Smooth muscle cell (in vitro differentiated cells): Measurements from ENCODE around the gene ARMH4. TPM values are rescaled to one million over a fixed set of nuclear protein-coding genes. Genes with fewer than 3 reads are reported as not detected.

ENCODE experiments used
- DNase-seq: peaks from one replicate; lab custom pipeline; 2025; ENCODE audit not compliant: unreplicated experiment; lab: John Stamatoyannopoulos, UW
- H2AFZ ChIP-seq: fragments of 200-600 bp; sonication (generic); 2 replicates; pipeline ENCODE4 v1.6.0; 2016; ENCODE audit warnings: antibody characterized with exemption, low read depth, mild to moderate bottlenecking
- H3F3A ChIP-seq: fragments of 200-600 bp; sonication (generic); 2 replicates; pipeline ENCODE4 v1.6.0; 2017; ENCODE audit warnings: antibody characterized with exemption, low read depth
- H3K27ac ChIP-seq: fragments of 200-600 bp; sonication (generic); 2 replicates; pipeline ENCODE4 v1.5.1; 2016; ENCODE audit warnings: low read depth, mild to moderate bottlenecking
- H3K27me3 ChIP-seq: fragments of 200-600 bp; sonication (generic); 2 replicates; pipeline ENCODE4 v1.6.1; 2016; ENCODE audit warnings: low read depth, mild to moderate bottlenecking
- H3K36me3 ChIP-seq: fragments of 200-600 bp; sonication (generic); 2 replicates; pipeline ENCODE4 v1.5.1; 2016; ENCODE audit warnings: low read depth
- H3K4me1 ChIP-seq: fragments of 200-600 bp; sonication (generic); 2 replicates; pipeline ENCODE4 v1.5.1; 2016; ENCODE audit warnings: low read depth
- H3K4me2 ChIP-seq: fragments of 200-600 bp; sonication (generic); 2 replicates; pipeline ENCODE4 v1.6.0; 2016; ENCODE audit warnings: mild to moderate bottlenecking
- H3K4me3 ChIP-seq: fragments of 200-600 bp; sonication (generic); 2 replicates; pipeline ENCODE4 v1.5.1; 2016; ENCODE audit warnings: mild to moderate bottlenecking
- H3K79me2 ChIP-seq: fragments of 200-600 bp; sonication (generic); 2 replicates; pipeline ENCODE4 v1.6.0; 2016; ENCODE audit warnings: low read depth, mild to moderate bottlenecking
- H3K9ac ChIP-seq: fragments of 200-600 bp; sonication (generic); 2 replicates; pipeline ENCODE4 v1.6.0; 2016; ENCODE audit warnings: low read depth
- H3K9me3 ChIP-seq: fragments of 200-600 bp; sonication (generic); replicated peaks from 2 replicates; pipeline ENCODE4 v1.5.1; 2016; ENCODE audit warnings: low read depth
- H4K20me1 ChIP-seq: fragments of 200-600 bp; sonication (generic); 2 replicates; pipeline ENCODE4 v1.6.0; 2016; ENCODE audit warnings: low read depth
- WGBS: methylation state at CpG from one replicate; pipeline ENCODE4 v1.1.7; 2016; ENCODE audit warnings: low lambda C conversion rate; 5-methylcytosine and 5-hydroxymethylcytosine counted together
- polyA plus RNA-seq: library from polyadenylated mRNA; unstranded; fragments of >200 nt; fragmentation: Nextera tagmentation; extraction: Ambion mirVana; gene quantifications from 2 replicates; pipeline ENCODE4 v1.2.1, GENCODE V29; 2016
- total RNA-seq: library from RNA; depleted of rRNA; stranded (reverse); fragments of >200 nt; gene quantifications from 2 replicates; pipeline ENCODE4 v1.2.3, GENCODE V29; 2014
- TF ChIP-seq, protein P1 (sequence below): fragments of 200-600 bp; sonication (generic); IDR thresholded peaks from 2 replicates; pipeline ENCODE4 v1.5.1; 2017; ENCODE audit warnings: borderline replicate concordance, mild to moderate bottlenecking, antibody characterized with exemption; ENCODE audit not compliant: insufficient read depth, poor library complexity, severe bottlenecking

Gene ARMH4
- total and polyA plus RNA-seq, 2 experiments from 2014 or later = 12.9 to 14.7 TPM

- no peaks in the 10 kb centered on the region for H3K27me3 ChIP-seq
- H3K4me1 ChIP-seq = no peaks in the 10 kb centered on the region
- no peaks in the 10 kb centered on the region for H3K9me3 ChIP-seq
- H3K4me2 ChIP-seq = no peak overlapping the region
- no peaks in the 10 kb centered on the region for H3K79me2 ChIP-seq
- TF ChIP-seq, protein P1, sequence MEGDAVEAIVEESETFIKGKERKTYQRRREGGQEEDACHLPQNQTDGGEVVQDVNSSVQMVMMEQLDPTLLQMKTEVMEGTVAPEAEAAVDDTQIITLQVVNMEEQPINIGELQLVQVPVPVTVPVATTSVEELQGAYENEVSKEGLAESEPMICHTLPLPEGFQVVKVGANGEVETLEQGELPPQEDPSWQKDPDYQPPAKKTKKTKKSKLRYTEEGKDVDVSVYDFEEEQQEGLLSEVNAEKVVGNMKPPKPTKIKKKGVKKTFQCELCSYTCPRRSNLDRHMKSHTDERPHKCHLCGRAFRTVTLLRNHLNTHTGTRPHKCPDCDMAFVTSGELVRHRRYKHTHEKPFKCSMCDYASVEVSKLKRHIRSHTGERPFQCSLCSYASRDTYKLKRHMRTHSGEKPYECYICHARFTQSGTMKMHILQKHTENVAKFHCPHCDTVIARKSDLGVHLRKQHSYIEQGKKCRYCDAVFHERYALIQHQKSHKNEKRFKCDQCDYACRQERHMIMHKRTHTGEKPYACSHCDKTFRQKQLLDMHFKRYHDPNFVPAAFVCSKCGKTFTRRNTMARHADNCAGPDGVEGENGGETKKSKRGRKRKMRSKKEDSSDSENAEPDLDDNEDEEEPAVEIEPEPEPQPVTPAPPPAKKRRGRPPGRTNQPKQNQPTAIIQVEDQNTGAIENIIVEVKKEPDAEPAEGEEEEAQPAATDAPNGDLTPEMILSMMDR = no peak
- no peaks in the 10 kb centered on the region for H3F3A ChIP-seq
- no peak overlapping the region for H2AFZ ChIP-seq
- no peaks in the 10 kb centered on the region for H4K20me1 ChIP-seq
- DNase-seq = no peak
- H3K36me3 ChIP-seq = no peaks in the 10 kb centered on the region
- H3K9ac ChIP-seq = no peak overlapping the region
- H3K27ac ChIP-seq = no peak overlapping the region
- H3K4me3 ChIP-seq = no peak overlapping the region
- WGBS = 80% methylated on average over 3 of the region's 3 CpGs
These were observed 92.9 kb downstream of the ARMH4 start for GRCh38 chr14:58059126-58059525.

GRCh38 chr14:58055497-58056010 is 96.5 kb downstream of the ARMH4 start:
- Histone ChIP-seq H4K20me1 (no peaks in the 10 kb centered on the region), H3K27ac (no peak overlapping the region), H3K27me3 (no peaks in the 10 kb centered on the region), H3K4me2 (no peak overlapping the region), H3K9me3 (no peaks in the 10 kb centered on the region), H3F3A (no peaks in the 10 kb centered on the region), H3K4me1 (no peaks in the 10 kb centered on the region), H2AFZ (no peak overlapping the region), H3K79me2 (no peaks in the 10 kb centered on the region), H3K36me3 (no peaks in the 10 kb centered on the region), H3K9ac (no peak overlapping the region), H3K4me3 (no peak overlapping the region)
- TF ChIP-seq, protein P1 = no peak
- DNase-seq = no peak

- TF ChIP-seq, protein P1 = no peak
- Histone ChIP-seq H3K4me3 (no peak overlapping the region), H3K9ac (no peak overlapping the region), H4K20me1 (no peaks in the 10 kb centered on the region), H3K27me3 (no peaks in the 10 kb centered on the region), H3K4me2 (no peak overlapping the region), H3K36me3 (no peaks in the 10 kb centered on the region), H2AFZ (no peak overlapping the region), H3K4me1 (no peaks in the 10 kb centered on the region), H3F3A (no peaks in the 10 kb centered on the region), H3K79me2 (no peaks in the 10 kb centered on the region), H3K27ac (no peak overlapping the region), H3K9me3 (no peaks in the 10 kb centered on the region)
- WGBS = 80% methylated on average over 3 of the region's 3 CpGs
- no peak for DNase-seq
These were observed 97.9 kb downstream of the ARMH4 start for GRCh38 chr14:58054100-58054499.

DNA sequence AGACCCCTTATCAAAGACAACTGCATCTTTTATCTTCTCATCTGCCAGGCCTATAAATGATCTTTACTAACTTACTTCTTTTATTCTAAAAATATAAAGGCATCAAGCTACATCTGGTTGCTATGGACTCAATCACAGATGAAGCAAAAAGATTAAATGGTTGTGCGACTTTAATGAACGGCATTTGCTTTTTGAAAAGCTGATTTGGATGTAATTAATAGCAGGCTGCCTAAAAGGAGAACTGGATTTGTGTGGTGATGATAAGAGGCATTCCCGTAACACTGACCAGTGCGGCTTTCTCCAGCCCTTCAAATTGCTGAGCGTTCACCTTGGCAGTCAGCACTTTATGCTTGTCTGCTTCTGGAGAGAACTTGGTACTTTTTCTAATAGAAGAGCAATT is 103.8 kb downstream of the ARMH4 start:
- Histone ChIP-seq H3K79me2 (no peaks in the 10 kb centered on the region), H4K20me1 (no peaks in the 10 kb centered on the region), H3K4me2 (no peak overlapping the region), H3K27me3 (no peaks in the 10 kb centered on the region), H3K9ac (no peak overlapping the region), H3K27ac (no peak overlapping the region), H2AFZ (no peak overlapping the region), H3K9me3 (no peaks in the 10 kb centered on the region), H3F3A (no peaks in the 10 kb centered on the region), H3K4me3 (no peak overlapping the region), H3K36me3 (no peaks in the 10 kb centered on the region), H3K4me1 (no peaks in the 10 kb centered on the region)
- TF ChIP-seq, protein P1 = no peak
- 59% methylated on average over 5 of the region's 5 CpGs for WGBS
- no peak for DNase-seq
